HepG2 (cell line): Measurements from ENCODE around the gene MOGAT3. TPM values are rescaled to one million over a fixed set of nuclear protein-coding genes. Genes with fewer than 3 reads are reported as not detected.

Experiments used
- ATAC-seq: fragments of 200-7000 bp; cut with Tn5 transposase; 3 replicates; pipeline ENCODE4 v1.9.1; 2020; ENCODE audit warnings: mild to moderate bottlenecking, moderate library complexity
- BruUV-seq: library from RNA; stranded (reverse); fragments of 400-500 nt; replicated peaks from 2 replicates; lab custom pipeline; 2021; lab: Mats Ljungman, UMichigan
- CTCF ChIA-PET: fragments of 300-600 bp; formaldehyde crosslinking; extraction: SDS; loops from one replicate; lab custom pipeline; 2021; ENCODE audit warnings: low total read pairs, inconsistent platforms, low intra/inter-chr PET ratio; lab: Yijun Ruan, JAX
- POLR2A ChIA-PET: fragments of 350-600 bp; sonication (Branson Sonifier 250); formaldehyde crosslinking; loops from one replicate; lab custom pipeline; 2020; ENCODE audit warnings: antibody characterized with exemption, inconsistent platforms; lab: Yijun Ruan, JAX
- DNase-seq: peaks from one replicate; pipeline ENCODE4 v3.0.0-alpha.2; 2015; ENCODE audit warnings: low spot score
- FAIRE-seq: peaks from 3 replicates; lab custom pipeline; 2011; peaks lifted over from hg19 to GRCh38; lab: Jason Lieb, UNC
- H2AFZ ChIP-seq: one replicate; pipeline ENCODE4 v1.6.1; 2011; ENCODE audit warnings: low read length, inconsistent platforms
- H3K27ac ChIP-seq: fragments of 300-600 bp; 3 replicates; pipeline ENCODE4 v1.8.0; 2011; ENCODE audit warnings: mixed run types, mild to moderate bottlenecking, mixed read lengths, low read length, inconsistent platforms; ENCODE audit not compliant: insufficient read depth; ENCODE audit errors: extremely low read length
- H3K27me3 ChIP-seq, 2 experiments: fragments of 200-600 bp in 1 of 2; 2 replicates in 1 of 2; 3 replicates in 1 of 2; pipeline versions ENCODE4 v1.6.0 to v1.8.0; 2011; ENCODE audit warnings: low read length in 2 of 2, mild to moderate bottlenecking in 2 of 2, moderate library complexity in 2 of 2, inconsistent platforms in 1 of 2; ENCODE audit not compliant: insufficient read depth in 2 of 2, control insufficient read depth in 1 of 2
- H3K36me3 ChIP-seq, 2 experiments: fragments of 200-600 bp in 1 of 2; replicated peaks in 1 of 2; 2 replicates in 1 of 2; 3 replicates in 1 of 2; pipeline versions ENCODE4 v1.5.1 to v1.8.0; 2011; ENCODE audit warnings: low read length in 2 of 2, inconsistent platforms in 1 of 2; ENCODE audit not compliant: insufficient read depth in 2 of 2, control insufficient read depth in 1 of 2
- H3K4me1 ChIP-seq: 2 replicates; pipeline ENCODE4 v1.5.1; 2012; ENCODE audit warnings: low read length, inconsistent platforms; ENCODE audit not compliant: insufficient read depth
- H3K4me2 ChIP-seq: 2 replicates; pipeline ENCODE4 v1.6.0; 2011; ENCODE audit warnings: low read depth, low read length, inconsistent platforms
- H3K4me3 ChIP-seq, 3 experiments: fragments of 200-600 bp in 1 of 3; sonication (generic), shearing (Covaris generic) in 1 of 3; replicated peaks in 1 of 3; 2 replicates each; pipeline ENCODE4 v1.5.1; 2011 to 2016; ENCODE audit warnings: low read length in 3 of 3, inconsistent platforms in 2 of 3, low read depth in 2 of 3, mild to moderate bottlenecking in 2 of 3, control low read depth in 1 of 3, mixed read lengths in 1 of 3; ENCODE audit not compliant: insufficient read depth in 1 of 3
- H3K79me2 ChIP-seq: one replicate; pipeline ENCODE4 v1.6.1; 2011; ENCODE audit warnings: low read length, inconsistent platforms; ENCODE audit not compliant: insufficient read depth
- H3K9ac ChIP-seq: 2 replicates; pipeline ENCODE4 v1.6.0; 2011; ENCODE audit warnings: mild to moderate bottlenecking, low read depth, low read length, inconsistent platforms; ENCODE audit not compliant: insufficient read depth
- H3K9me3 ChIP-seq: 2 replicates; pipeline ENCODE4 v1.5.1; 2012; ENCODE audit warnings: mild to moderate bottlenecking, low read length
- H4K20me1 ChIP-seq: 2 replicates; pipeline ENCODE4 v1.6.0; 2011; ENCODE audit warnings: inconsistent platforms, mild to moderate bottlenecking, low read length, moderate library complexity; ENCODE audit not compliant: insufficient read depth
- BCLAF1 ChIP-seq: fragments of 450-650 bp; IDR thresholded peaks from 2 replicates; pipeline ENCODE4 v1.6.1; 2017; ENCODE audit warnings: mild to moderate bottlenecking
- FOXK2 ChIP-seq: fragments of 450-650 bp; IDR thresholded peaks from 2 replicates; pipeline ENCODE4 v1.6.1; 2016
- NPAS2 ChIP-seq: sonication (generic); formaldehyde crosslinking; IDR thresholded peaks from 2 replicates; pipeline ENCODE4 v1.8.0; 2022; ENCODE audit warnings: mild to moderate bottlenecking, missing genetic modification reagents, borderline replicate concordance
- RERE ChIP-seq: IDR thresholded peaks from 2 replicates; pipeline ENCODE4 v1.6.1; 2016; ENCODE audit warnings: low read depth, missing genetic modification reagents, missing compliant biosample characterization
- ZNF333 ChIP-seq: sonication (generic); formaldehyde crosslinking; IDR thresholded peaks from 2 replicates; pipeline ENCODE4 v1.4.0; 2020; ENCODE audit warnings: mild to moderate bottlenecking, missing genetic modification reagents, borderline replicate concordance
- ZNF446 ChIP-seq: sonication (generic); formaldehyde crosslinking; IDR thresholded peaks from 2 replicates; pipeline ENCODE4 v1.5.0; 2020; ENCODE audit warnings: mild to moderate bottlenecking, missing genetic modification reagents
- ZNF672 ChIP-seq: sonication (generic); formaldehyde crosslinking; IDR thresholded peaks from 2 replicates; pipeline ENCODE4 v1.8.1; 2022; ENCODE audit warnings: missing genetic modification reagents
- ZNF780A ChIP-seq: sonication (generic); formaldehyde crosslinking; IDR thresholded peaks from 2 replicates; pipeline ENCODE4 v1.8.0; 2022; ENCODE audit warnings: mild to moderate bottlenecking, missing genetic modification reagents, moderate library complexity
- ZNF839 ChIP-seq: sonication (generic); formaldehyde crosslinking; IDR thresholded peaks from 2 replicates; pipeline ENCODE4 v1.4.0; 2020; ENCODE audit warnings: missing genetic modification reagents, mild to moderate bottlenecking, borderline replicate concordance
- WGBS: methylation state at CpG from one replicate; pipeline ENCODE4 v1.1.6; 2017; ENCODE audit warnings: low lambda C conversion rate; 5-methylcytosine and 5-hydroxymethylcytosine counted together
- in situ Hi-C: cut with HindIII; loops from 2 replicates; pipeline ENCODE4 v1.10.0; 2017; ENCODE audit warnings: low pct_unique_long_range_greater_than_20kb; ENCODE audit not compliant: extremely low pct_ligation_motif_present
- intact Hi-C: fragments of 100-400 bp; cut with micrococcal nuclease; formaldehyde crosslinking; loops from one replicate; pipeline ENCODE4 v1.10.0; 2022; ENCODE audit not compliant: unreplicated experiment
- polyA plus RNA-seq, 8 experiments: library from polyadenylated mRNA; depleted of rRNA in 3 of 8; stranded (reverse) in 7 of 8; unstranded in 1 of 8; fragments of >200 nt; fragmentation: Illumina TruSeq in 4 of 8; extraction: Trizol in 4 of 8; gene quantifications; 2 replicates each; pipeline versions ENCODE4 v1.2.1 to v1.2.3, GENCODE V29; 2011 to 2016; ENCODE audit warnings: low read depth in 4 of 8, missing spikeins in 1 of 8, mixed read lengths in 1 of 8; ENCODE audit not compliant: insufficient read depth in 1 of 8
- total RNA-seq, 5 experiments: library from RNA; depleted of rRNA; stranded (reverse); fragments of >200 nt; fragmentation: Illumina TruSeq; extraction: Trizol; gene quantifications; 2 replicates each; pipeline ENCODE4 v1.2.3, GENCODE V29; 2016; ENCODE audit warnings: low read depth in 1 of 5
- TF ChIP-seq, protein P1 (sequence below): sonication (generic); formaldehyde crosslinking; IDR thresholded peaks from 2 replicates; pipeline ENCODE4 v1.8.0; 2022; ENCODE audit warnings: mild to moderate bottlenecking, missing genetic modification reagents, moderate library complexity
- TF ChIP-seq, protein P2 (sequence below): sonication (generic); formaldehyde crosslinking; IDR thresholded peaks from 2 replicates; pipeline ENCODE4 v1.4.0; 2020; ENCODE audit warnings: missing genetic modification reagents
- TF ChIP-seq, protein P3 (sequence below): sonication (generic); formaldehyde crosslinking; IDR thresholded peaks from 2 replicates; pipeline ENCODE4 v1.4.0; 2020; ENCODE audit warnings: mild to moderate bottlenecking, low read depth, missing genetic modification reagents

Gene MOGAT3
- total and polyA plus RNA-seq, 2 of the 13 experiments (the other 11 are each of a cell fraction or from before 2014, with no cell fraction given), result 22.5 to 30.5 TPM

DNA sequence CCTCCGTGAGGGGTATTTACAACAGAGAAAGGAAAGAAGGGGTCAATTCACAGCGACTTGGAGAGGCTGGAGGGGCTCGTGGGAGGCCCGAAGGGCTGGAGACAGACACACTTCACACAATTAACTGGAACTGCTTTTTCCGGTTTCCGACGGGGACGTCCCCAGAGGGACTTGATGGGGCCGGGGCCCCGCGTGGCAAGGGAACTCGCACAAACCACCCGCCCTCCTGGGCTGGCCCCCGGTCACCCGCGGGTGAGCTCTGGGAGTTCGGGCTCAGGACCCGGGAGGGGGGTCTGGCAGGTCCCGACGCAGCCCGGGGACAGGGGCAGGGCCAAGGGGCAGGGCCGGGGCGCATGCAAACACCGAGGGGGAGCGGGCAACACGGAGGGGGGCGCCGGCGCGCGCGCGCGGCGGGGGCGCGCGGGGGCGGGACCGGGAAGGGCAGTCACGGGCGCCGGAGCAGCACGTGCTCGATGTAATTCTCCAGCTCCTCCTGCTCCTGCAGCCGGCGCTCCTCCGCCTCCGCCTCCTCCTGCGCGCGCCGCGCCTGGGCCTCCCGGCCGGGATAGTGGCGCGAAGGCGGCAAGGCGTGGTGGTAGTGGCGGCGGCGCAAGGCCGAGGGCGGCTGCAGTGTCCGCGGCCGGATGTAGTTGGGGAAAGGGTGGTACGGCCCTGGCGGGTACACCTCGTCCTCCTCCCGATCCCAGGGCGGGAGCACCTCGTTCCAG is 38.1 kb downstream of the MOGAT3 start:
- no peak for FAIRE-seq
- peaks cover 9% of the 10 kb centered on the region; the same call in 1 of the 2 replicates for H4K20me1 ChIP-seq
- H3K27me3 ChIP-seq, result peaks cover 0 to 35% of the 10 kb centered on the region in 2 experiments; a peak in 4 of 5 replicates
- no peak for DNase-seq
- no peak overlapping the region for H2AFZ ChIP-seq
- no peaks in the 10 kb centered on the region for H3K79me2 ChIP-seq
- ChIA-PET POLR2A (no interaction called here), CTCF (no interaction called here)
- WGBS, result 41% methylated on average over 33 of the region's 74 CpGs
- peak overlapping the region; percentile 57; the same call in 1 of the 2 replicates for H3K4me2 ChIP-seq
- H3K36me3 ChIP-seq, result peaks cover 0 to 7% of the 10 kb centered on the region in 2 experiments; a peak in 4 of 5 replicates
- no peak overlapping the region for H3K27ac ChIP-seq
- no peak; the same call in 2 of the 3 replicates for ATAC-seq
- intact Hi-C loops (no loop called here), in situ Hi-C loops (no loop called here)
- H3K4me1 ChIP-seq, result peaks cover 37% of the 10 kb centered on the region
- no TSS peak for BruUV-seq
- H3K9ac ChIP-seq, result no peak overlapping the region
- H3K4me3 ChIP-seq, result peak overlapping the region in 2 of 3 experiments; percentile 33 to 54; a peak in 3 of 6 replicates
- H3K9me3 ChIP-seq, result no peaks in the 10 kb centered on the region
- TF ChIP-seq ZNF780A (CRISPR knock-in tag), result no peak
- TF ChIP-seq RERE (CRISPR knock-in tag), result no peak
- TF ChIP-seq, protein P1, sequence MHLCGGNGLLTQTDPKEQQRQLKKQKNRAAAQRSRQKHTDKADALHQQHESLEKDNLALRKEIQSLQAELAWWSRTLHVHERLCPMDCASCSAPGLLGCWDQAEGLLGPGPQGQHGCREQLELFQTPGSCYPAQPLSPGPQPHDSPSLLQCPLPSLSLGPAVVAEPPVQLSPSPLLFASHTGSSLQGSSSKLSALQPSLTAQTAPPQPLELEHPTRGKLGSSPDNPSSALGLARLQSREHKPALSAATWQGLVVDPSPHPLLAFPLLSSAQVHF (CRISPR knock-in tag), result 0 out of 2 replicates have a peak, but pooled peaks have one; percentile 43
- TF ChIP-seq FOXK2, result no peak
- no peak for TF ChIP-seq ZNF839 (CRISPR knock-in tag)
- no peak for TF ChIP-seq ZNF446 (CRISPR knock-in tag)
- no peak for TF ChIP-seq BCLAF1
- TF ChIP-seq NPAS2 (CRISPR knock-in tag), result no peak
- TF ChIP-seq, protein P2, sequence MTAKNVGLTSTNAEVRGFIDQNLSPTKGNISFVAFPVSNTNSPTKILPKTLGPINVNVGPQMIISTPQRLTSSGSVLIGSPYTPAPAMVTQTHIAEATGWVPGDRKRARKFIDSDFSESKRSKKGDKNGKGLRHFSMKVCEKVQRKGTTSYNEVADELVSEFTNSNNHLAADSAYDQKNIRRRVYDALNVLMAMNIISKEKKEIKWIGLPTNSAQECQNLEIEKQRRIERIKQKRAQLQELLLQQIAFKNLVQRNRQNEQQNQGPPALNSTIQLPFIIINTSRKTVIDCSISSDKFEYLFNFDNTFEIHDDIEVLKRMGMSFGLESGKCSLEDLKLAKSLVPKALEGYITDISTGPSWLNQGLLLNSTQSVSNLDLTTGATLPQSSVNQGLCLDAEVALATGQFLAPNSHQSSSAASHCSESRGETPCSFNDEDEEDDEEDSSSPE, result 0 out of 2 replicates have a peak, but pooled peaks have one; percentile 27
- TF ChIP-seq ZNF672, result no peak
- TF ChIP-seq, protein P3, sequence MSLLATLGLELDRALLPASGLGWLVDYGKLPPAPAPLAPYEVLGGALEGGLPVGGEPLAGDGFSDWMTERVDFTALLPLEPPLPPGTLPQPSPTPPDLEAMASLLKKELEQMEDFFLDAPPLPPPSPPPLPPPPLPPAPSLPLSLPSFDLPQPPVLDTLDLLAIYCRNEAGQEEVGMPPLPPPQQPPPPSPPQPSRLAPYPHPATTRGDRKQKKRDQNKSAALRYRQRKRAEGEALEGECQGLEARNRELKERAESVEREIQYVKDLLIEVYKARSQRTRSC (CRISPR knock-in tag), result no peak
- no peak for TF ChIP-seq ZNF333 (CRISPR knock-in tag)
